Activated naive CD8-positive, alpha-beta T cell treated with anti-CD3 and anti-CD28 coated beads, Interleukin-2, amount 50 U/mL, for 24 hours (primary cell): ENCODE data around the gene CDH20.

Source experiments
- ATAC-seq: fragments of 150-1000 bp; cut with Tn5 transposase; one replicate; pipeline ENCODE4 v1.10.0; 2021
- DNase-seq: peaks from one replicate; pipeline ENCODE4 v3.0.0; 2021
- H3K27ac Mint-ChIP-seq: one replicate; pipeline ENCODE4 v1.8.0; 2021; ENCODE audit warnings: mild to moderate bottlenecking, mixed read lengths
- H3K27me3 Mint-ChIP-seq: one replicate; pipeline ENCODE4 v1.8.0; 2021; ENCODE audit warnings: mixed read lengths
- H3K36me3 Mint-ChIP-seq: one replicate; pipeline ENCODE4 v1.8.0; 2021; ENCODE audit warnings: low read depth, mixed read lengths
- H3K4me1 Mint-ChIP-seq: one replicate; pipeline ENCODE4 v1.8.0; 2021; ENCODE audit warnings: mixed read lengths
- H3K4me3 Mint-ChIP-seq: one replicate; pipeline ENCODE4 v1.8.0; 2021; ENCODE audit warnings: mild to moderate bottlenecking, moderate library complexity, mixed read lengths
- H3K9me3 Mint-ChIP-seq: one replicate; pipeline ENCODE4 v1.8.0; 2021; ENCODE audit warnings: mixed read lengths

The CDH20 gene

DNA sequence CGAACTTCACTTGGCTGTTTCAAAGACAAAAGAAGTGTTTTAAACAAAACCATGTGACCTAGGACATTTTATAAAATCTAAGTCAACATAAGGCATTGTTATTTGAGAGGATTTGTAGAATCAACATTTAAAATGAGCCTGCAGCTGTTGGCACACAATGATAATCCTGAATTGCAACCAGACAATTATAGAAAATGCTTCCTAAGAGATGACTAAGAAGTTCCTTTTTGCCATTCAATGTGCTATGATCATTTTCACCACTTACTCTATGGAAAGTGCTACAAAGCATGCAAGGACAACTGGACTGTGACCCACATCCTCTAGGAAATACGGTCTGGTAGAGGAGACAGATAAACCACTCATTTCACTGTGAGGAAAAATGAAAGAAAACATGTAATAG is 246.4 kb downstream of the CDH20 start:
- DNase-seq (no peak), ATAC-seq (no peak)
- H3K27ac Mint-ChIP-seq, result no peak overlapping the region
- H3K4me1 Mint-ChIP-seq, result peaks cover 9% of the 10 kb centered on the region
- no peaks in the 10 kb centered on the region for H3K9me3 Mint-ChIP-seq
- peaks cover 49% of the 10 kb centered on the region for H3K27me3 Mint-ChIP-seq
- H3K4me3 Mint-ChIP-seq, result no peak overlapping the region
- no peaks in the 10 kb centered on the region for H3K36me3 Mint-ChIP-seq

DNA sequence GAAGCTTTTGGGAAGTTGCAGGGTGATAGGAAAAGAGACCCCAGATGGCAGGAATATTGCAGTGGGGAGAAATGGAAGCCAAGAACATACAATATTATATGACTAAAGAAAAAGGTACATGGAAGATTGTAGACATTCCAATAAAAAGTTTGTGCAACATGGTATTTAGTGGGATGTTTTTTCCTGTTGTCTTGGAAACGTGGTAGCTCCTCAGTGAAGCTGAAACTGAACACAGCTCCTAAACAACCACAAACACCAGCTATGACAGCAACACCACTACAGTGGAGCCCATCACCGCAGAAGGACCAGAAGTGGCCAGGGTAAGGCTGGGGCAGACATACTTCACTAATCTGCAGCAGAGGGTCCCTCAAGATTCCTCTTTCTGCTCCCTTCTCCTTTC is 246.8 kb downstream of the CDH20 start:
- no peak overlapping the region for H3K27ac Mint-ChIP-seq
- DNase-seq (no peak), ATAC-seq (no peak)
- no peaks in the 10 kb centered on the region for H3K9me3 Mint-ChIP-seq
- no peak overlapping the region for H3K4me3 Mint-ChIP-seq
- H3K27me3 Mint-ChIP-seq, result peaks cover 46% of the 10 kb centered on the region
- H3K4me1 Mint-ChIP-seq, result peaks cover 9% of the 10 kb centered on the region
- no peaks in the 10 kb centered on the region for H3K36me3 Mint-ChIP-seq

DNA sequence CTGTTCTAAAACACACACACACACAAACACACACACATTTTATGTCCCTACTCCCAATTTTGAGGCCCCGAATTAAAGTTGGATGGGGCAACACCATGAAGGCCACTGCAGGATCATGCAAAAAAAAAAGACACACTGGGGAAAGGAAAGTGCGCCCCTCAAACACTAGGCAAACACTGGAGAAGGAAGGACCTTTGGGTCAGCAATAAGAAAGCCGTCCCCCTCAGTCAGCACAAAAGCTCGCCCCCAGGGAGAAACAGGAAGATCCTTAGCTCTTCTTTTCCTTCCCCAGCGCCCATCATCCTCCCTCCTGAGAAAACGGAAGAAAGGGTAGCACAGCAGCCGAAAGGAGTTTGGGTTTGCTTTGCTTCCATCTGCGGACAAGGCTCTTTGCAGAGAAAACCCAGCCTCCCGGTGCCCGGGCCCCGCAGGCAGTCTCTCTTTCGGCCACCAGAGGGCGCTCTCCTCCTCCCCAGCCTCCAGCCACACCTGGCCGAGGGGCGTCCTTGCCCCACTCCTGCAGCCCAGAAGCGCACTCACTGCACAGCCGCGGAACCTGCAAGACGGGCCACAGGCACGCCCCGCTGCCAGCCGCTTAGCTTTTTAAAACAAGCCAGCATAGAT is 248.5 kb downstream of the CDH20 start:
- H3K36me3 Mint-ChIP-seq, result no peaks in the 10 kb centered on the region
- H3K4me1 Mint-ChIP-seq, result peaks cover 9% of the 10 kb centered on the region
- ATAC-seq, result peak; percentile 82
- H3K9me3 Mint-ChIP-seq, result no peaks in the 10 kb centered on the region
- no peak overlapping the region for H3K4me3 Mint-ChIP-seq
- no peak overlapping the region for H3K27ac Mint-ChIP-seq
- peak; percentile 77 for DNase-seq
- peaks cover 44% of the 10 kb centered on the region for H3K27me3 Mint-ChIP-seq

DNA sequence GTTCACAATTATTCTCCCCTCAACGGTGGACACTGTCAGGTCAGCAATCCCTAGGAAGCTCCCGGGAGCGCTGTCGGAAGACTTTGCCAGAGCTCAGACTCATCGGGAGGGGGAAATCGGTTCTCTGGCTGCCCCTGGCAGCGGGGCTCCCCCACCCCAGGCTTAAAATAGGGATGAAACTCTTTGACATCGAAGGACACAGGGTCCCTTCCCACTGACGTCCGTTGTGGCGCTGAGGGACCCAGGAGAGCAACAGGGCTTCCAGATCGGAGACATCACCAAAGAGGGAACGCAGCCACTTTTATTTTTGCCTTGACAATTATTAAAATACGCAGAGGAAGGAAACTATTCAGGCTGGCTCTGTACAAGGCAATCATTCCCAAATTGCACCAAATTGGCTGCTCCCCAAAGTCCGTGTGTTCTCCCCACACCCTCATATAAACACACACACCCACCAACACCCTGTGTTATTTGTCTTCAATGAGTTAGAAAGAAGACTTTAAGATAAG is 249.0 kb downstream of the CDH20 start:
- Mint-ChIP-seq H3K4me3 (no peak overlapping the region), H3K9me3 (no peaks in the 10 kb centered on the region), H3K27me3 (peaks cover 47% of the 10 kb centered on the region), H3K27ac (no peak overlapping the region), H3K4me1 (peaks cover 9% of the 10 kb centered on the region), H3K36me3 (no peaks in the 10 kb centered on the region)
- no peak for ATAC-seq
- no peak for DNase-seq

DNA sequence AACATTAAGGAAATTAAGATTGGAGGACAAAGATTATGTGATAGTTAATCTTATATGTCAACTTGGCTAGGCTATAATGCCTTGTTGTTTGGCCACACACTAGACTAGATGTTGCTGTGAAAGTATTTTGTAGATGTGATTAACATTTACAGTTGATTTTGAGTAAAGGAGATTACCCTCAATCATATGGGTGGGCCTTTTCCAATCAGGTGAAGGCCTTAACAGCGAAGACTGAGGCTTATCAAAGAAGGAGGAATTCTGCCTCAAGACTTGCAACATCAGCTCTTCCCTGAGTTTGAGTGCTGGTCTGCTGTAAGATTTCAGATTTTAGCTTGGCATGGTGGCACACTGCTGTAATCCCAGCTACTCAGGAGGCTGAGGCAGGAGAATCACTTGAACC is 250.3 kb downstream of the CDH20 start:
- no peak overlapping the region for H3K4me3 Mint-ChIP-seq
- DNase-seq (no peak), ATAC-seq (no peak)
- H3K36me3 Mint-ChIP-seq, result no peaks in the 10 kb centered on the region
- peaks cover 9% of the 10 kb centered on the region for H3K4me1 Mint-ChIP-seq
- no peak overlapping the region for H3K27ac Mint-ChIP-seq
- no peaks in the 10 kb centered on the region for H3K9me3 Mint-ChIP-seq
- peaks cover 44% of the 10 kb centered on the region for H3K27me3 Mint-ChIP-seq

DNA sequence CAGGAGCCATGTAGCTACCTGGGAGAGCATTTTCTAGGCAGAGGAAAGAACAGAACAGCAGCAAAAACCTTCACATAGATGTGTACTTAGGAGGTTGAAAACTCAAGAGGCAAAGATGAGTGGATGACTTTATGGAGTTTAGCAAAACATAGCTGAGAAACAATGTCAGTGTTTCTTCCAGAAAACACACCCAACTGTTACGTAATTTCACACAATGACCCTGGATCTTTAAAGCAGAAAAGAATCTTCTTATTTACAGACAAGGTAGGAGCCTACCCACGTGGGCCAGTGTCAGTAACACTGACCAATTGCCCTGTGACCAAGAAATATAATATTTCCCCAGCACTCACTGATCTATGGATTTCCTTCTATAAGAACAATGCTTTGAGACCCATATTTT is 254.6 kb downstream of the CDH20 start:
- no peaks in the 10 kb centered on the region for H3K4me1 Mint-ChIP-seq
- H3K27me3 Mint-ChIP-seq, result peaks cover 15% of the 10 kb centered on the region
- DNase-seq (no peak), ATAC-seq (no peak)
- H3K27ac Mint-ChIP-seq, result no peak overlapping the region
- no peak overlapping the region for H3K4me3 Mint-ChIP-seq
- H3K9me3 Mint-ChIP-seq, result no peaks in the 10 kb centered on the region
- H3K36me3 Mint-ChIP-seq, result no peaks in the 10 kb centered on the region

DNA sequence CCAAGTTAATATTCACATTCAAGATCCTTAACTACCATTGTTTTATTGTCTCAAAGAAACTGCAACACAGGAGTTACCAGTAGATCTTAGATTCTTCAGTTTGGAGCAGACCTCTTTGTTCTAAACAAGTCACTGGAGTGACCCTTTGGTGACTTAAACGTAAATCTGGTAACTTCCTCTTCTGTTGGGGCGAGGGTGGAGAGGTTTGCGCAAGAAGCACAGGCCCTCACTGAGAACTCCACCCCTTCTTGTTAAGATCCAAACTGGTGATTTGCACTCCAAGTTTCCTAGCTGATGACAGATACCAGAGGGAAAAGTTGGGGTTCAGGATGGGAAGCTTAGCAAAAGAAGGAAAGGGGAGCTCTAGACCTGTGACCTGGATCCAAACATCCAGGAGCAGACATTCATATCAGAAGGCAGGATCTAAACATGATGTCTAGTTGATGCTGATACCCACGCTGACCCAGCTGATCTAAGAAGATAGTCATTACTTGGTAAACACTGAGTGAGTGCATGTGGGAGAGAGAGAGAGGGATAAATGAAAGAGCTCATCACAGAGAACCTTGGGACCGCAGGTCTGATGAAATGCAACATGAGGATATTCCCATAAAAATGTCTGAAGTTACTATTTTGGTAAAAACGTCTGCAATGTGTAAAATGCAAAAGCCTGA is 256.0 kb downstream of the CDH20 start:
- Mint-ChIP-seq H3K27me3 (peaks cover 14% of the 10 kb centered on the region), H3K4me3 (no peak overlapping the region), H3K4me1 (no peaks in the 10 kb centered on the region), H3K36me3 (no peaks in the 10 kb centered on the region), H3K9me3 (no peaks in the 10 kb centered on the region), H3K27ac (no peak overlapping the region)
- DNase-seq (no peak), ATAC-seq (no peak)

DNA sequence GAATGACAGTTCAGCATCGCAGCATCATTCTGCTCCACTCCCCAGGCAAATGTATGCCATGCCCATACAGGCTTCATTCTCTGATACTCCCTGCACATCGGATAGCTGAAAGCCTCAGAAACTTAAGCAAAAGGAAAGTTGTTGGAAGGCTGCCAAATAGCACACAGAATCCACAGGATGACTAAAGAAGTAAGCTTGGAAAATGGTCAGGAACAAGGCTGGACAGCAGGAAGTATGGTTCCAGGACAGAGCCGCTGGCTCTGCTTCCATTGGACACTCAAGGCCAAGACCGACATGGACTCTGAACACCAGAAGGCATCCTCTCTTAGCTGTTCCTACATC is 256.5 kb downstream of the CDH20 start:
- Mint-ChIP-seq H3K27me3 (peaks cover 14% of the 10 kb centered on the region), H3K9me3 (no peaks in the 10 kb centered on the region), H3K27ac (no peak overlapping the region), H3K4me3 (no peak overlapping the region), H3K4me1 (no peaks in the 10 kb centered on the region), H3K36me3 (no peaks in the 10 kb centered on the region)
- DNase-seq (no peak), ATAC-seq (no peak)

DNA sequence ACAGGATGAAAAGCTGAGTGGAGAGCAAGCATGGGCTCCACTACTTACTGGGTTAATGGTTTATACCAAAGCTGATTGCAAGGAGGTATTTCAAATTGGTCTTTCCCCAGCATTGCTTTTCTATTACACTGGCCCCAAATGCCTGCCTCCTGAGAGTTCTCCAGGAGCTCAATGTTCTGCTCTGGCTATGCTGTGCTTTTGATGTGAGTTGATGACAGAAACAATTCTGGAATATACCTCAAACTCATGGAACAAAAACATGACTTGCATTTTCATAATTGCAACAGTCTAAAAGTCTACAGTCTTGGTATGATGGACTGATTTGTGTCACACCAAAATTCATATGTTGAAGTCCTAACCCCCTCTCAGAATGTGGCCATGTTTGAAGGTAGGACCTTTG is 258.0 kb downstream of the CDH20 start:
- no peaks in the 10 kb centered on the region for H3K36me3 Mint-ChIP-seq
- ATAC-seq (no peak), DNase-seq (no peak)
- no peak overlapping the region for H3K27ac Mint-ChIP-seq
- H3K4me3 Mint-ChIP-seq, result no peak overlapping the region
- peaks cover 17% of the 10 kb centered on the region for H3K27me3 Mint-ChIP-seq
- no peaks in the 10 kb centered on the region for H3K4me1 Mint-ChIP-seq
- H3K9me3 Mint-ChIP-seq, result no peaks in the 10 kb centered on the region

DNA sequence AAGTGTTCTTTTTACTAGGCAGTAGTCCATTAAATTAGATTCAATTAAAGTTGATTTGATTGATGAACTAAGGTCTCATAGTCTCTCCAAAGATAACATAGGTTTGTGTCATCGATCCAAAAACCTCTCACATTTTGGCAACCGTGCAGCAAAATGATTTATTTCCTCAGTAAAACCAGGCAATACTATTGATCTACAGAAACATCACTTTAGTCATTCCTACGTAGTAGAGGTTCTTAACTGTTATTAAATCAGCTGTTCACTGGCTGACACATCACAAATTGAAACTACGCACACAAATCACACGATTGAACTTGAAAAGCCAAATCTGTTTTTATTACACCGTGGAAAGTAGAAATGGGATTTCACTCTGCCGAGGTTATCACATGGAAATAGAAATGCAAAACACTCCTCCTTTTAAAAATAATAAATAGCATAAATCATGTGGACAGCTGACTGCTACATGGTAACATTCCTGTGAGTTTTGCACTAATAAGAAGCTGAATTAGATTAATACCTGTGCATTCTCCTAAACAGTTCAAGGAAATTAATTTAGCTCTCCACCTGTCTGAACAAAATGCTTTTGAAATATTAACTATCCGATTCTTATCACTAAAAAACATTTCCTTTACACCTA is 262.5 kb downstream of the CDH20 start:
- no peak for ATAC-seq

DNA sequence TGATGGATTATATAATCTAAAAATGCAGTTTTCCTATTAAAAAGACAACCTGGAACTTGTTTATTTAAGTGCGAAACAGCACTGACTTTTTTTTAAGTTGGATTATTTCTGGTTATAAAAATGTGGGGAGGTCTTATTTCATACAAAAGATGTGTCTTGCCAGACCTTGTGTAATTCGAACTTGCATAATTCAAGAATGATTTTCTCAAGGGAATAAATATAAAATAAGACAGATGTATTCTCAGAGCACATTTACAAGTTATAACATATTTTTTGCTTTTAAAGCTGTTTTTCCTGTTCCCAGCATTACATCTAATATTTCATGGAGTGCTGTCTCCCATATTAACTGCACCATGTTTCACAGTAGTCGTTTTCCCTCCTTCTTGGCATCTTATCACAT is 263.1 kb downstream of the CDH20 start:
- H3K9me3 Mint-ChIP-seq, result no peaks in the 10 kb centered on the region
- no peak overlapping the region for H3K4me3 Mint-ChIP-seq
- DNase-seq (no peak), ATAC-seq (no peak)
- no peak overlapping the region for H3K27ac Mint-ChIP-seq
- H3K4me1 Mint-ChIP-seq, result no peaks in the 10 kb centered on the region
- H3K27me3 Mint-ChIP-seq, result peaks cover 10% of the 10 kb centered on the region
- no peaks in the 10 kb centered on the region for H3K36me3 Mint-ChIP-seq

More for the DNA sequence above, 262.5 kb downstream of the CDH20 start:
- Mint-ChIP-seq H3K4me3 (no peak overlapping the region), H3K27ac (no peak overlapping the region), H3K36me3 (no peaks in the 10 kb centered on the region), H3K9me3 (no peaks in the 10 kb centered on the region), H3K27me3 (peaks cover 8% of the 10 kb centered on the region), H3K4me1 (no peaks in the 10 kb centered on the region)
- DNase-seq, result no peak

DNA sequence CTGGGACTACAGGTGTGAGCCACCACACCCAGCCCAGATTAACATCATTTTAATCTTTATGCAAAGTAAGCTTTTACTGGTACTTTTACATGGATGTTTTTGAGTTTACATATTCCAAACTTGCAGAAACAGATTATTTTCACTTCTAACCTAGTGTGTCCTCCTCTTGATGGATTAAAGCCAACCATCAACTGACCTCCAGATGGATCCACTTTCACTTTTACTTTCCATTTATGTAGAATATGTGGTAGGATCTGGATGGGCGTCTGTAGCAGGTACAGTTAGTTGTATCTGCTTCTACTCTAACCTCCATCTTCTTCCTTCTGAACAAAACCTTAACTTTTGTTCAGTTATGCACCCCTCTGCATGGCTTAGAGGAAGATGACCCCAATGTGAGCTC is 264.1 kb downstream of the CDH20 start:
- Mint-ChIP-seq H3K36me3 (no peaks in the 10 kb centered on the region), H3K9me3 (no peaks in the 10 kb centered on the region), H3K4me1 (no peaks in the 10 kb centered on the region), H3K27me3 (peaks cover 12% of the 10 kb centered on the region), H3K27ac (no peak overlapping the region), H3K4me3 (no peak overlapping the region)
- ATAC-seq (no peak), DNase-seq (no peak)

DNA sequence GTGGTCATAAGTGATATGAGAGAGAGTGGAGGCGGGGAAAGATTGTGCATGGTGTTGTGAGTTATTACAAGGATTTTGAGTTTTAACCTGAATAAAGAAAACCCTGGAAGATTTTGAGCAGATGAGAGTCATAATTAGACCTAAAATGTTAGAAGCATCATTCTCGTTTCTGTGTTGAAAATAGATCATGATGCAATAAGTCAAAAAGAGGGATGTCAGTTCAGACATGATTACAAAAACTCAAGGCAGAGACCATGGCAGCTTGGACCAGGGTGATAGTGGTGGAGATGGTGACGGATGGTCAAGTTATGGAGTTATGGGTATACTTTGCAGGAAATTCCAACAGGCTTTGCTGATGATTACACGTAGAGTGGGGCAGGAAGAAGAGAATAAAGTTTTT is 267.2 kb downstream of the CDH20 start:
- H3K27me3 Mint-ChIP-seq, result peaks cover 17% of the 10 kb centered on the region
- DNase-seq, result no peak
- no peak overlapping the region for H3K27ac Mint-ChIP-seq

DNA sequence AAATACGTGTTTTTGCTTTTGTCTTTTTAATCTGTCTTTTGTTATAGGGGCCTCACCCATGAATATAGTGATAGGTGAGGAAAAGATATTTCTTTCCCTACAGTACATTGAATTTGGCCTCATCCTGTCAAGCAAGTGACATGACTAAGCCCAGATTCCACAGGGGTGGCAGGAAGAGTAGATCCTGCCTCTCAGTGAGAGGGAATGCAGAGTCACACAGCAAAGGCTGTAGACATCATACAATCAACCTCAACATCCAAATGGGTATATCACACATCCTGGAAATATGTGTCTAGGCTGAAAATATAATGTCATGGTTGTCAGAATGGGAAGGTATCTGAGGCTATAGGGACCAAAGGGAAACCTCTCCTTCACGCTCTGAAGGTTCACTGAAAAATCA is 269.6 kb downstream of the CDH20 start:
- no peak for DNase-seq
- Mint-ChIP-seq H3K4me1 (no peaks in the 10 kb centered on the region), H3K27ac (no peak overlapping the region), H3K9me3 (no peaks in the 10 kb centered on the region), H3K4me3 (no peak overlapping the region), H3K36me3 (no peaks in the 10 kb centered on the region), H3K27me3 (peaks cover 24% of the 10 kb centered on the region)
- no peak for ATAC-seq

More for the DNA sequence above, 267.2 kb downstream of the CDH20 start:
- Mint-ChIP-seq H3K9me3 (no peaks in the 10 kb centered on the region), H3K4me3 (no peak overlapping the region), H3K36me3 (no peaks in the 10 kb centered on the region), H3K4me1 (no peaks in the 10 kb centered on the region)
- ATAC-seq, result no peak
